CD14-positive monocyte (primary cell): ENCODE data around the gene EIPR1. TPM values are rescaled to one million over a fixed set of nuclear protein-coding genes. Genes with fewer than 3 reads are reported as not detected.

Experiments used
- DNase-seq, 3 donors: peaks; one replicate each; pipeline ENCODE4 v3.0.0-alpha.2; 2011 to 2022
- H2AFZ ChIP-seq: 2 replicates; pipeline ENCODE4 v1.6.0; 2012; ENCODE audit warnings: mild to moderate bottlenecking, low read depth, low read length, inconsistent platforms; ENCODE audit not compliant: insufficient read depth, poor library complexity, severe bottlenecking
- H3K27ac ChIP-seq, 2 donors: 1 replicate in 1 of 2; 2 replicates in 1 of 2; pipeline ENCODE4 v1.5.1; 2012 to 2013; ENCODE audit warnings: low read length in 2 of 2, control low read depth in 1 of 2, inconsistent platforms in 1 of 2, low read depth in 1 of 2, mild to moderate bottlenecking in 1 of 2
- H3K27me3 ChIP-seq, 2 donors: one replicate each; pipeline versions ENCODE4 v1.6.0 to v1.6.1; 2011 to 2013; ENCODE audit warnings: low read length in 2 of 2; ENCODE audit not compliant: control insufficient read depth in 2 of 2, insufficient read depth in 2 of 2
- H3K36me3 ChIP-seq, 2 donors: replicated peaks in 1 of 2; 1 replicate in 1 of 2; 2 replicates in 1 of 2; pipeline versions ENCODE4 v1.5.1 to v1.6.1; 2012 to 2013; ENCODE audit warnings: low read length in 2 of 2, control low read depth in 1 of 2, inconsistent platforms in 1 of 2, mild to moderate bottlenecking in 1 of 2; ENCODE audit not compliant: insufficient read depth in 2 of 2, control insufficient read depth in 1 of 2
- H3K4me1 ChIP-seq, 2 donors: 1 replicate in 1 of 2; 2 replicates in 1 of 2; pipeline versions ENCODE4 v1.5.1 to v1.6.1; 2012 to 2013; ENCODE audit warnings: low read length in 2 of 2, control low read depth in 1 of 2, inconsistent platforms in 1 of 2, mild to moderate bottlenecking in 1 of 2, moderate library complexity in 1 of 2; ENCODE audit not compliant: insufficient read depth in 2 of 2, control insufficient read depth in 1 of 2
- H3K4me2 ChIP-seq: replicated peaks from 2 replicates; pipeline ENCODE3; 2012; ENCODE audit warnings: low read length, moderate library complexity, mild to moderate bottlenecking; ENCODE audit not compliant: poor library complexity, severe bottlenecking; ENCODE audit errors: extremely low read depth
- H3K4me3 ChIP-seq, 3 experiments: fragments of 200-600 bp in 1 of 3; sonication (generic) in 1 of 3; replicated peaks in 1 of 3; 1 replicate in 2 of 3; 2 replicates in 1 of 3; pipeline ENCODE4 v1.5.1; 2011 to 2013; ENCODE audit warnings: low read length in 3 of 3, mild to moderate bottlenecking in 3 of 3, control low read depth in 2 of 3, low read depth in 2 of 3, inconsistent platforms in 1 of 3, moderate library complexity in 1 of 3
- H3K79me2 ChIP-seq: 2 replicates; pipeline ENCODE4 v1.6.0; 2012; ENCODE audit warnings: mild to moderate bottlenecking, control low read depth, inconsistent platforms, low read length, moderate library complexity; ENCODE audit not compliant: insufficient read depth
- H3K9ac ChIP-seq: 2 replicates; pipeline ENCODE4 v1.6.0; 2017; ENCODE audit warnings: low read length, mild to moderate bottlenecking; ENCODE audit not compliant: insufficient read depth, poor library complexity, severe bottlenecking
- H3K9me3 ChIP-seq, 2 donors: replicated peaks in 1 of 2; 1 replicate in 1 of 2; 2 replicates in 1 of 2; pipeline versions ENCODE4 v1.5.1 to v1.6.1; 2012 to 2013; ENCODE audit warnings: low read length in 2 of 2, control low read depth in 1 of 2; ENCODE audit not compliant: control insufficient read depth in 1 of 2, insufficient read depth in 1 of 2
- H4K20me1 ChIP-seq: 2 replicates; pipeline ENCODE4 v1.6.0; 2012; ENCODE audit warnings: mild to moderate bottlenecking, low read length, control low read depth, moderate library complexity; ENCODE audit not compliant: insufficient read depth
- H3K27ac Mint-ChIP-seq, 7 donors: one replicate each; pipeline ENCODE4 v1.8.0; 2020; ENCODE audit warnings: mild to moderate bottlenecking in 7 of 7, mixed read lengths in 7 of 7, moderate library complexity in 6 of 7, inconsistent platforms in 2 of 7
- H3K27me3 Mint-ChIP-seq, 3 donors: one replicate each; pipeline ENCODE4 v1.8.0; 2021 to 2022; ENCODE audit warnings: low read depth in 3 of 3, mild to moderate bottlenecking in 3 of 3, mixed read lengths in 3 of 3, moderate library complexity in 3 of 3, inconsistent platforms in 1 of 3
- H3K36me3 Mint-ChIP-seq, 2 donors: one replicate each; pipeline ENCODE4 v1.8.0; 2020; ENCODE audit warnings: mixed read lengths in 2 of 2, inconsistent platforms in 1 of 2, mild to moderate bottlenecking in 1 of 2
- H3K4me1 Mint-ChIP-seq: one replicate; pipeline ENCODE4 v1.8.0; 2020; ENCODE audit warnings: mild to moderate bottlenecking, mixed read lengths
- H3K4me3 Mint-ChIP-seq, 2 donors: one replicate each; pipeline ENCODE4 v1.8.0; 2020; ENCODE audit warnings: mild to moderate bottlenecking in 2 of 2, mixed read lengths in 2 of 2, moderate library complexity in 1 of 2
- H3K9me3 Mint-ChIP-seq, 7 donors: one replicate each; pipeline ENCODE4 v1.8.0; 2020 to 2022; ENCODE audit warnings: mixed read lengths in 7 of 7, mild to moderate bottlenecking in 6 of 7, moderate library complexity in 6 of 7, inconsistent platforms in 2 of 7
- CTCF ChIP-seq: fragments of 200-600 bp; IDR thresholded peaks from one replicate; pipeline ENCODE4 v1.8.0; 2022; ENCODE audit warnings: antibody characterized with exemption, mild to moderate bottlenecking
- WGBS: methylation state at CpG from one replicate; pipeline ENCODE4 v1.1.5; 2013; ENCODE audit warnings: missing lambda C conversion rate; ENCODE audit not compliant: insufficient coverage; 5-methylcytosine and 5-hydroxymethylcytosine counted together
- intact Hi-C, 2 donors: fragments of 100-400 bp; cut with micrococcal nuclease; formaldehyde crosslinking; loops; one replicate each; pipeline versions ENCODE4 v1.15.0 to v1.15.1; 2023
- polyA plus RNA-seq, 3 donors: library from polyadenylated mRNA; depleted of rRNA in 1 of 3; unstranded in 2 of 3; stranded (reverse) in 1 of 3; fragments of 300-500 nt in 2 of 3; fragments of >200 nt in 1 of 3; fragmentation: Illumina TruSeq in 2 of 3; gene quantifications; 1 replicate in 2 of 3; 2 replicates in 1 of 3; pipeline ENCODE4 v1.2.3, GENCODE V29; 2012 to 2021

EIPR1 gene
- polyA plus RNA-seq, 3 donors = 19.0 to 22.4 (median 20.8) TPM

GRCh38 chr2:3289971-3290370 is 87.6 kb downstream of the EIPR1 start:
- Histone ChIP-seq H3K36me3 (peaks cover 0 to 5% of the 10 kb centered on the region in 2 donors), H2AFZ (no peak overlapping the region), H3K79me2 (peaks cover 3% of the 10 kb centered on the region), H3K9ac (no peak overlapping the region), H3K4me1 (no peaks in the 10 kb centered on the region), H3K27me3 (no peaks in the 10 kb centered on the region), H3K4me3 (no peak overlapping the region), H3K4me2 (no peak overlapping the region), H3K27ac (no peak overlapping the region), H3K9me3 (peaks cover 5 to 19% of the 10 kb centered on the region in 2 donors), H4K20me1 (no peaks in the 10 kb centered on the region)
- Mint-ChIP-seq H3K36me3 (peaks cover 10 to 16% of the 10 kb centered on the region in 2 donors), H3K4me3 (no peak overlapping the region), H3K4me1 (no peaks in the 10 kb centered on the region), H3K27ac (no peak overlapping the region), H3K9me3 (peaks cover 8 to 29% (median 11%) of the 10 kb centered on the region in 7 donors), H3K27me3 (no peaks in the 10 kb centered on the region)
- no peak for DNase-seq
- intact Hi-C loops = no loop called here
- TF ChIP-seq CTCF = no peak
- WGBS = 94% methylated on average over 4 of the region's 8 CpGs

- intact Hi-C loops = no loop called here
- TF ChIP-seq CTCF = no peak
- no peaks in the 10 kb centered on the region for H3K27me3 Mint-ChIP-seq
- over 99% methylated on average over 15 of the region's 15 CpGs for WGBS
- Histone ChIP-seq H3K4me1 (no peaks in the 10 kb centered on the region), H3K36me3 (peaks cover 0 to 5% of the 10 kb centered on the region in 2 donors), H3K9ac (no peak overlapping the region), H3K27me3 (no peaks in the 10 kb centered on the region), H2AFZ (no peak overlapping the region), H3K4me2 (no peak overlapping the region), H3K9me3 (peaks cover 5 to 19% of the 10 kb centered on the region in 2 donors), H3K79me2 (peaks cover 3% of the 10 kb centered on the region), H3K4me3 (no peak overlapping the region), H4K20me1 (no peaks in the 10 kb centered on the region), H3K27ac (no peak overlapping the region)
- peaks cover 14 to 16% of the 10 kb centered on the region in 2 donors for H3K36me3 Mint-ChIP-seq
- H3K27ac Mint-ChIP-seq = no peak overlapping the region
- peaks cover 8 to 29% (median 11%) of the 10 kb centered on the region in 7 donors for H3K9me3 Mint-ChIP-seq
- H3K4me1 Mint-ChIP-seq = no peaks in the 10 kb centered on the region
- H3K4me3 Mint-ChIP-seq = no peak overlapping the region
- no peak for DNase-seq
Measured at GRCh38 chr2:3289526-3289925, 88.1 kb downstream of the EIPR1 start.
